ENCODE results near the gene ASB6. TPM values are rescaled to one million over a fixed set of nuclear protein-coding genes. Genes with fewer than 3 reads are reported as not detected.

The ASB6 gene, protein sequence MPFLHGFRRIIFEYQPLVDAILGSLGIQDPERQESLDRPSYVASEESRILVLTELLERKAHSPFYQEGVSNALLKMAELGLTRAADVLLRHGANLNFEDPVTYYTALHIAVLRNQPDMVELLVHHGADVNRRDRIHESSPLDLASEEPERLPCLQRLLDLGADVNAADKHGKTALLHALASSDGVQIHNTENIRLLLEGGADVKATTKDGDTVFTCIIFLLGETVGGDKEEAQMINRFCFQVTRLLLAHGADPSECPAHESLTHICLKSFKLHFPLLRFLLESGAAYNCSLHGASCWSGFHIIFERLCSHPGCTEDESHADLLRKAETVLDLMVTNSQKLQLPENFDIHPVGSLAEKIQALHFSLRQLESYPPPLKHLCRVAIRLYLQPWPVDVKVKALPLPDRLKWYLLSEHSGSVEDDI
- total RNA-seq, result 10 to 100 TPM; 21.7 to 29.2 (median 24.0) TPM

DNA sequence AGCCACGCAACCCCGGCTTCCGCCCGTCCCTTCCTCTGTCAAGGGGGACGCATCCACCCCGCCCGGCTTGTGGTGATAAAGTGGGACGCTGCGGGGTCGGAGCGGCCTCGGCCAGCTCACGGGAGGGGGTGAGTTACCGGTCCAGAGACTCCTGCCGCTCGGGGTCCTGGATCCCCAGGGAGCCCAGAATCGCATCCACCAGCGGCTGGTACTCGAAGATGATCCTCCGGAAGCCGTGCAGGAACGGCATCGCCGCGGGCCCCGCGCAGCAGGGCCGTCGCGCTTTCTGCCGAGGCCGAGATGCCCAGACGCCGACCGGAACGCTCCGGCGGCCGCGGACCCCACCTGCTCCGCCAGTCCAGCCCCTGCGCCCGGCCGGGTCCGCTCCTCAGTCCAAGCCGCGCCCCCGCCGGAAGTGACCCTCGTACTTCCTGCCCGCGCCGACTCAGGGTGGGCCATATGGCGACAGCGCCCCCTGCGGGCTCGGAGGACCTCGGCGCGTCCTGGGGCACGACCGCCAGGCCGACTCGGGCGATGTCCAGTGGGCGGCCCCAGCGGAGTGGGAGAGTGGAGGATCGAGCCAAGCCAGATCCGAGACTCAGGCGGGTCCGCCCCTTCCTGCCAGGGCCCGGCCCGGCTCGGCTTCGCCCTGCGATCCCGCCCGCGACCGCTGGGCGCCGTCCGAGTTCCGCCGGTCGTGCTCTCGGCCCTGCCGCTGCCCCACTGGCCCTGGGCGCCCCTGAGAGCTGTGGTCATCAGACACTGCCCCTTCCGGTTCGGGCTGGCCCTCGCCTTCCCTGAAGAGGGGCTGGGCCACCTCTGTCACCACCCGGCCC lies at the start of gene ASB6:
TSS of gene ASB6 (minus strand) at position 402 of the 836 bp plus-strand sequence. CDS start at position 250, 152 bp downstream.
- intact Hi-C loops (cut with DNase I), result loop anchor here (10.0 kb wide), 1 partner anchor 93 kb away; no protein-coding TSS in a partner anchor
- WGBS, 2 donors, result 2 to 3% methylated on average over 4 to 24 of the region's 93 CpGs
- no peaks in the 10 kb centered on the region for H3K9me3 ChIP-seq
- H3K4me3 ChIP-seq (replicated peaks in 1 of 3), result peak within 1 kb of the TSS; percentile 77 to 79 (median 78)
- H3K27ac ChIP-seq, result peak within 1 kb of the TSS; percentile 44 to 80 (median 65)
- peak; percentile 98 to 99 for DNase-seq
- H3K27me3 ChIP-seq, result no peaks in the 10 kb centered on the region
- H3K4me1 ChIP-seq, result peaks cover 17 to 19% of the 10 kb centered on the region in 2 donors
- TF ChIP-seq POLR2A (IDR thresholded peaks at IDR 0.05), result peak in 1 of 2 donors; percentile 70
- TF ChIP-seq, protein P1, sequence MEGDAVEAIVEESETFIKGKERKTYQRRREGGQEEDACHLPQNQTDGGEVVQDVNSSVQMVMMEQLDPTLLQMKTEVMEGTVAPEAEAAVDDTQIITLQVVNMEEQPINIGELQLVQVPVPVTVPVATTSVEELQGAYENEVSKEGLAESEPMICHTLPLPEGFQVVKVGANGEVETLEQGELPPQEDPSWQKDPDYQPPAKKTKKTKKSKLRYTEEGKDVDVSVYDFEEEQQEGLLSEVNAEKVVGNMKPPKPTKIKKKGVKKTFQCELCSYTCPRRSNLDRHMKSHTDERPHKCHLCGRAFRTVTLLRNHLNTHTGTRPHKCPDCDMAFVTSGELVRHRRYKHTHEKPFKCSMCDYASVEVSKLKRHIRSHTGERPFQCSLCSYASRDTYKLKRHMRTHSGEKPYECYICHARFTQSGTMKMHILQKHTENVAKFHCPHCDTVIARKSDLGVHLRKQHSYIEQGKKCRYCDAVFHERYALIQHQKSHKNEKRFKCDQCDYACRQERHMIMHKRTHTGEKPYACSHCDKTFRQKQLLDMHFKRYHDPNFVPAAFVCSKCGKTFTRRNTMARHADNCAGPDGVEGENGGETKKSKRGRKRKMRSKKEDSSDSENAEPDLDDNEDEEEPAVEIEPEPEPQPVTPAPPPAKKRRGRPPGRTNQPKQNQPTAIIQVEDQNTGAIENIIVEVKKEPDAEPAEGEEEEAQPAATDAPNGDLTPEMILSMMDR (IDR thresholded peaks at IDR 0.05), result peak; percentile 94 to 100 (median 100)
- peaks cover 21 to 23% of the 10 kb centered on the region in 2 donors for H3K36me3 ChIP-seq

DNA sequence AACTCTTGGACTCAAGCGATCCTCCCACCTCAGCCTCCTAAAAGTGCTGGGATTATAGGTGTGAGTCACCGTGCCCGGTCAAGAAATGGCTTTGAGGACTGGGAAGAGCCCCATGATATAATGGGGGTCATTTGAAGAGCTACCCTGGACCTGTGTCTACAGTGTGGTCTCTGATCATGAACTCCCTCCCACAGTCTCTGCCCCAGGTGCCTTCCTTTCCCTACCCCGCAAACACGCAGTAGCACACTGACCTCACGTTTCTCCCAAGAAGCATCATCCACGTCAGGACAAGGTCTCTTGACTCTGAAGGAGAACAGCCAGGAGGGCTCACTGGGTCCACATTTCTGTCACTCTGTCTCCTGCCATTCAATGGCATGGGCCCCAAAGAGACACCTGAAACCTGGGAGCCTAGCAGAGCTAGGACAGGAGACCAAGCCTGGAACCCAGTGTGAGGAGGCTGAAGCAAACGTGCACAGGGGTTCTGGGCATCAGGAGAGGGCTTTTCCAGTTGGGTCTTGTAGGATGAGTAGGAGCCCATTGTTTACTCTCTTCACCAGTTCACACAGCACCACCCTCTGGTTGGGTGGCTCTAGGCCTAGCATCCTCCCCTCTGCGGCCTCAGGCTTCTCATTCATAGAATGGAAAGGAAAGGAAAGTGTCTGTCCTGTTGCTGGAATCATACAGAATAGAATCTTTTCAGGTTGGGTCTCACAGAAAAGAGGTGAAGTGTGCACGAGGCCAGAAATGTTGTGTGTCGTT lies 46.5 kb upstream of the ASB6 start:
- no peak overlapping the region for H3K4me3 ChIP-seq (replicated peaks in 1 of 3)
- H3K36me3 ChIP-seq, result no peaks in the 10 kb centered on the region
- intact Hi-C loops (cut with DNase I), result no loop called here
- no peaks in the 10 kb centered on the region for H3K4me1 ChIP-seq
- no peak for DNase-seq
- 82 to 88% methylated on average over 11 of the region's 11 CpGs for WGBS, 2 donors
- TF ChIP-seq POLR2A (IDR thresholded peaks at IDR 0.05), result no peak
- TF ChIP-seq, protein P1 (IDR thresholded peaks at IDR 0.05), result no peak
- no peaks in the 10 kb centered on the region for H3K27me3 ChIP-seq
- H3K9me3 ChIP-seq, result no peaks in the 10 kb centered on the region
- no peak overlapping the region for H3K27ac ChIP-seq

DNA sequence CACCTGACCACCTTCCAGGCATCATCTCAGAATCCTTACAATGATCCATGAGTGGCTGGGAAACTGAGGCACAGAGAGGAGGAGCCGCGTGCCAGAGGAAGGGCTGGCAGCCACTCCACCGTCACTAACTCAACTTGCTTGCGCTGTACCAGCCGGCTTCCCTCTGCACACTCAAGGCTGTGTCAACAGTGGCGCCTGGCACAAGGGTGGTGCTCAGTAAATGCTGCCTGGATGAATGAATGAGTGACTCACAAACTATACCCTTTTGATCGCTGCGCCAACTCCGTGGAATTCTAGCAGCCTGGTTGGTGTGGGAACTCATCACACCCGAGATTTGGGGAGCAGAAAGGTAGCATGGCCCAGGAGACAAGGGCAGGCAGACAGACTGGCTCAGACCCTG lies 45.4 kb upstream of the ASB6 start:
- Histone ChIP-seq H3K4me3 (replicated peaks in 1 of 3) (no peak overlapping the region), H3K36me3 (no peaks in the 10 kb centered on the region), H3K27ac (no peak overlapping the region), H3K27me3 (no peaks in the 10 kb centered on the region), H3K9me3 (no peaks in the 10 kb centered on the region), H3K4me1 (no peaks in the 10 kb centered on the region)
- TF ChIP-seq POLR2A (IDR thresholded peaks at IDR 0.05), result no peak
- TF ChIP-seq, protein P1 (IDR thresholded peaks at IDR 0.05), result no peak
- 80 to 87% methylated on average over 10 of the region's 10 CpGs for WGBS, 2 donors
- no peak for DNase-seq
- intact Hi-C loops (cut with DNase I), result no loop called here

DNA sequence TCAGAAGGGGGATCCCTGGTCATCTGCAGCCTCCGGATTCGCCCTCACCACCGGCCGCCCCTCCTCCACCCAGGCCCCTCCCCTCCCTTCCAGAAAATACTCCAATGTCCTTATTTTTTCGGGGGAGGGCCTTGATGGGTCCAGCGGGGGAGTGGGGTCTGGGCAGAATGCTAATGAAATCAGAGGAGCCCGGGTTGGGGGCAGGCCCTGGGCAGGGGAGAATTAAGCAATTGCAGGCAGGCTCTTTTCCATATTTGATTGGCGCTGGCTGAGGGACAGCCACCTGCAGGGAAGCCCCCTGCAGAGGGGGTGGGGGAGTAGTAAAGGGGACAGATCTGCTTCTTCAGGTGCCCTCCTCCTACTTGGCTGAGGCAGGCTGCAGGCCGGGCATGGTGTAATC lies 44.8 kb upstream of the ASB6 start:
- intact Hi-C loops (cut with DNase I), result no loop called here
- H3K27ac ChIP-seq, result no peak overlapping the region
- 58 to 63% methylated on average over 9 of the region's 9 CpGs for WGBS, 2 donors
- no peak for TF ChIP-seq POLR2A (IDR thresholded peaks at IDR 0.05)
- TF ChIP-seq, protein P1 (IDR thresholded peaks at IDR 0.05), result no peak
- H3K36me3 ChIP-seq, result no peaks in the 10 kb centered on the region
- H3K4me3 ChIP-seq (replicated peaks in 1 of 3), result no peak overlapping the region
- DNase-seq, result no peak
- H3K27me3 ChIP-seq, result no peaks in the 10 kb centered on the region
- no peaks in the 10 kb centered on the region for H3K9me3 ChIP-seq
- no peaks in the 10 kb centered on the region for H3K4me1 ChIP-seq

Measured in thyroid gland (tissue), 4 donors.